HepG2 (cell line): ENCODE measurements around the gene ANAPC16. TPM values are rescaled to one million over a fixed set of nuclear protein-coding genes. Genes with fewer than 3 reads are reported as not detected.

ENCODE experiments used
- ATAC-seq: fragments of 200-7000 bp; cut with Tn5 transposase; 3 replicates; pipeline ENCODE4 v1.9.1; 2020; ENCODE audit warnings: mild to moderate bottlenecking, moderate library complexity
- Bru-seq: library from RNA; stranded (reverse); fragments of 400-500 nt; gene quantifications from one replicate; lab custom pipeline; 2021; lab: Mats Ljungman, UMichigan
- BruChase-seq, 2 experiments: library from RNA; stranded (reverse); fragments of 400-500 nt; gene quantifications; one replicate each; lab custom pipeline; 2021; lab: Mats Ljungman, UMichigan
- BruUV-seq: library from RNA; stranded (reverse); fragments of 400-500 nt; replicated peaks from 2 replicates; lab custom pipeline; 2021; lab: Mats Ljungman, UMichigan
- CTCF ChIA-PET: fragments of 300-600 bp; formaldehyde crosslinking; extraction: SDS; loops from one replicate; lab custom pipeline; 2021; ENCODE audit warnings: low total read pairs, inconsistent platforms, low intra/inter-chr PET ratio; lab: Yijun Ruan, JAX
- POLR2A ChIA-PET: fragments of 350-600 bp; sonication (Branson Sonifier 250); formaldehyde crosslinking; loops from one replicate; lab custom pipeline; 2020; ENCODE audit warnings: antibody characterized with exemption, inconsistent platforms; lab: Yijun Ruan, JAX
- DNase-seq: peaks from one replicate; pipeline ENCODE4 v3.0.0-alpha.2; 2015; ENCODE audit warnings: low spot score
- FAIRE-seq: peaks from 3 replicates; lab custom pipeline; 2011; peaks lifted over from hg19 to GRCh38; lab: Jason Lieb, UNC
- H2AFZ ChIP-seq: one replicate; pipeline ENCODE4 v1.6.1; 2011; ENCODE audit warnings: low read length, inconsistent platforms
- H3K27ac ChIP-seq: fragments of 300-600 bp; 3 replicates; pipeline ENCODE4 v1.8.0; 2011; ENCODE audit warnings: mixed run types, mild to moderate bottlenecking, mixed read lengths, low read length, inconsistent platforms; ENCODE audit not compliant: insufficient read depth; ENCODE audit errors: extremely low read length
- H3K27me3 ChIP-seq, 2 experiments: fragments of 200-600 bp in 1 of 2; 2 replicates in 1 of 2; 3 replicates in 1 of 2; pipeline versions ENCODE4 v1.6.0 to v1.8.0; 2011; ENCODE audit warnings: low read length in 2 of 2, mild to moderate bottlenecking in 2 of 2, moderate library complexity in 2 of 2, inconsistent platforms in 1 of 2; ENCODE audit not compliant: insufficient read depth in 2 of 2, control insufficient read depth in 1 of 2
- H3K36me3 ChIP-seq, 2 experiments: fragments of 200-600 bp in 1 of 2; replicated peaks in 1 of 2; 2 replicates in 1 of 2; 3 replicates in 1 of 2; pipeline versions ENCODE4 v1.5.1 to v1.8.0; 2011; ENCODE audit warnings: low read length in 2 of 2, inconsistent platforms in 1 of 2; ENCODE audit not compliant: insufficient read depth in 2 of 2, control insufficient read depth in 1 of 2
- H3K4me1 ChIP-seq: 2 replicates; pipeline ENCODE4 v1.5.1; 2012; ENCODE audit warnings: low read length, inconsistent platforms; ENCODE audit not compliant: insufficient read depth
- H3K4me2 ChIP-seq: 2 replicates; pipeline ENCODE4 v1.6.0; 2011; ENCODE audit warnings: low read depth, low read length, inconsistent platforms
- H3K4me3 ChIP-seq, 3 experiments: fragments of 200-600 bp in 1 of 3; sonication (generic), shearing (Covaris generic) in 1 of 3; replicated peaks in 1 of 3; 2 replicates each; pipeline ENCODE4 v1.5.1; 2011 to 2016; ENCODE audit warnings: low read length in 3 of 3, inconsistent platforms in 2 of 3, low read depth in 2 of 3, mild to moderate bottlenecking in 2 of 3, control low read depth in 1 of 3, mixed read lengths in 1 of 3; ENCODE audit not compliant: insufficient read depth in 1 of 3
- H3K79me2 ChIP-seq: one replicate; pipeline ENCODE4 v1.6.1; 2011; ENCODE audit warnings: low read length, inconsistent platforms; ENCODE audit not compliant: insufficient read depth
- H3K9ac ChIP-seq: 2 replicates; pipeline ENCODE4 v1.6.0; 2011; ENCODE audit warnings: mild to moderate bottlenecking, low read depth, low read length, inconsistent platforms; ENCODE audit not compliant: insufficient read depth
- H3K9me3 ChIP-seq: 2 replicates; pipeline ENCODE4 v1.5.1; 2012; ENCODE audit warnings: mild to moderate bottlenecking, low read length
- H4K20me1 ChIP-seq: 2 replicates; pipeline ENCODE4 v1.6.0; 2011; ENCODE audit warnings: inconsistent platforms, mild to moderate bottlenecking, low read length, moderate library complexity; ENCODE audit not compliant: insufficient read depth
- ASH2L ChIP-seq: fragments of 300-600, 200-600 bp; sonication (generic); IDR thresholded peaks from 2 replicates; pipeline ENCODE4 v1.7.0; 2017; ENCODE audit warnings: low read depth, mild to moderate bottlenecking, moderate library complexity, mixed read lengths, low read length; ENCODE audit not compliant: insufficient read length
- ATF7 ChIP-seq, 2 experiments: fragments of 450-650 bp in 1 of 2; sonication (generic) in 1 of 2; formaldehyde crosslinking in 1 of 2; IDR thresholded peaks; 2 replicates each; pipeline versions ENCODE4 v1.4.0 to v1.6.1; 2016 to 2020; ENCODE audit warnings: antibody characterized with exemption in 1 of 2, mild to moderate bottlenecking in 1 of 2, missing genetic modification reagents in 1 of 2
- JARID2 ChIP-seq: sonication (generic); formaldehyde crosslinking; IDR thresholded peaks from 2 replicates; pipeline ENCODE4 v1.8.1; 2023; ENCODE audit warnings: missing genetic modification reagents, inconsistent platforms; ENCODE audit not compliant: insufficient replicate concordance
- THYN1 ChIP-seq: sonication (generic); formaldehyde crosslinking; IDR thresholded peaks from 2 replicates; pipeline ENCODE4 v1.8.1; 2023; ENCODE audit warnings: low read depth, mild to moderate bottlenecking, moderate library complexity, missing genetic modification reagents, borderline replicate concordance
- TOE1 ChIP-seq: sonication (generic); formaldehyde crosslinking; IDR thresholded peaks from 2 replicates; pipeline ENCODE4 v1.4.0; 2020; ENCODE audit warnings: mild to moderate bottlenecking, missing genetic modification reagents
- ZFP82 ChIP-seq: sonication (generic); formaldehyde crosslinking; IDR thresholded peaks from 2 replicates; pipeline ENCODE4 v1.5.1; 2020; ENCODE audit warnings: mild to moderate bottlenecking, missing genetic modification reagents, borderline replicate concordance
- ZFP90 ChIP-seq: sonication (generic); formaldehyde crosslinking; IDR thresholded peaks from 2 replicates; pipeline ENCODE4 v1.8.0; 2022; ENCODE audit warnings: missing genetic modification reagents, mild to moderate bottlenecking, inconsistent platforms, borderline replicate concordance
- WGBS: methylation state at CpG from one replicate; pipeline ENCODE4 v1.1.6; 2017; ENCODE audit warnings: low lambda C conversion rate; 5-methylcytosine and 5-hydroxymethylcytosine counted together
- in situ Hi-C: cut with HindIII; loops from 2 replicates; pipeline ENCODE4 v1.10.0; 2017; ENCODE audit warnings: low pct_unique_long_range_greater_than_20kb; ENCODE audit not compliant: extremely low pct_ligation_motif_present
- intact Hi-C: fragments of 100-400 bp; cut with micrococcal nuclease; formaldehyde crosslinking; loops from one replicate; pipeline ENCODE4 v1.10.0; 2022; ENCODE audit not compliant: unreplicated experiment
- long read RNA-seq, 2 experiments: library from RNA in 1 of 2; library from polyadenylated mRNA in 1 of 2; stranded (forward) in 1 of 2; unstranded in 1 of 2; transcript quantifications; one replicate each; pipeline ENCODE4 v2.0.0, GENCODE V29; 2019 to 2022
- polyA minus RNA-seq, 3 experiments: library from RNA; depleted of rRNA, polyadenylated mRNA; stranded (reverse); fragments of >200 nt; gene quantifications; 2 replicates each; pipeline ENCODE4 v1.2.3, GENCODE V29; 2011; ENCODE audit warnings: low replicate concordance in 1 of 3
- polyA plus RNA-seq, 8 experiments: library from polyadenylated mRNA; depleted of rRNA in 3 of 8; stranded (reverse) in 7 of 8; unstranded in 1 of 8; fragments of >200 nt; fragmentation: Illumina TruSeq in 4 of 8; extraction: Trizol in 4 of 8; gene quantifications; 2 replicates each; pipeline versions ENCODE4 v1.2.1 to v1.2.3, GENCODE V29; 2011 to 2016; ENCODE audit warnings: low read depth in 4 of 8, missing spikeins in 1 of 8, mixed read lengths in 1 of 8; ENCODE audit not compliant: insufficient read depth in 1 of 8
- total RNA-seq, 5 experiments: library from RNA; depleted of rRNA; stranded (reverse); fragments of >200 nt; fragmentation: Illumina TruSeq; extraction: Trizol; gene quantifications; 2 replicates each; pipeline ENCODE4 v1.2.3, GENCODE V29; 2016; ENCODE audit warnings: low read depth in 1 of 5
- TF ChIP-seq, protein P1 (sequence below): sonication (generic); formaldehyde crosslinking; IDR thresholded peaks from 2 replicates; pipeline ENCODE4 v1.4.0; 2020; ENCODE audit warnings: mild to moderate bottlenecking, low read depth, missing genetic modification reagents

The ANAPC16 gene
- total RNA-seq (2016; rRNA removed; fragmentation: Illumina TruSeq; extraction: Trizol): 74.8 and 95.6 TPM in 2 replicates
- 91.2 and 103 TPM in 2 replicates for total RNA-seq (2016; cell fraction: cytosol; rRNA removed; fragmentation: Illumina TruSeq; extraction: Trizol; ENCODE audit: low read depth)
- total RNA-seq (2016; cell fraction: insoluble cytoplasmic fraction; rRNA removed; fragmentation: Illumina TruSeq; extraction: Trizol): 76.8 and 94.9 TPM in 2 replicates
- total RNA-seq (2016; cell fraction: membrane; rRNA removed; fragmentation: Illumina TruSeq; extraction: Trizol): 149 and 166 TPM in 2 replicates
- total RNA-seq (2016; cell fraction: nucleus; rRNA removed; fragmentation: Illumina TruSeq; extraction: Trizol): 25.8 and 31.4 TPM in 2 replicates
- polyA plus RNA-seq (2011; rRNA removed): 70.4 and 89.4 TPM in 2 replicates
- 49.3 and 62.9 TPM in 2 replicates for polyA plus RNA-seq (2011; cell fraction: cytosol; rRNA removed)
- 10.9 and 14.2 TPM in 2 replicates for polyA plus RNA-seq (2011; cell fraction: nucleus; rRNA removed)
- 59.2 and 62.8 TPM in 2 replicates for polyA plus RNA-seq (2012)
- 138 and 184 TPM in 2 replicates for polyA plus RNA-seq (2016; cell fraction: cytosol; fragmentation: Illumina TruSeq; extraction: Trizol; ENCODE audit: low read depth)
- polyA plus RNA-seq (2016; cell fraction: insoluble cytoplasmic fraction; fragmentation: Illumina TruSeq; extraction: Trizol; ENCODE audit: low read depth): 106 and 114 TPM in 2 replicates
- polyA plus RNA-seq (2016; cell fraction: membrane; fragmentation: Illumina TruSeq; extraction: Trizol; ENCODE audit: low read depth): 159 and 184 TPM in 2 replicates
- polyA plus RNA-seq (2016; cell fraction: nucleus; fragmentation: Illumina TruSeq; extraction: Trizol; ENCODE audit: insufficient read depth, low read depth): 52.6 and 58.6 TPM in 2 replicates
- polyA minus RNA-seq (2011; rRNA and poly(A)+ RNA removed; ENCODE audit: low replicate concordance): 27.8 and 41.1 TPM in 2 replicates
- 13.3 and 15.2 TPM in 2 replicates for polyA minus RNA-seq (2011; cell fraction: cytosol; rRNA and poly(A)+ RNA removed)
- polyA minus RNA-seq (2011; cell fraction: nucleus; rRNA and poly(A)+ RNA removed): 9.3 and 13.2 TPM in 2 replicates
- Bru-seq, nascent RNA: percentile 81 among the genes with signal in this experiment
- BruChase-seq, experiment 1, labeled RNA remaining after a 6-hour chase: percentile 79 among the genes with signal in this experiment
- percentile 83 among the genes with signal in this experiment for BruChase-seq, experiment 2, labeled RNA remaining after a 2-hour chase
- long read RNA-seq, experiment 1, transcript ANAPC16-205 (5 exons, 3,567 nt): minor isoform, 8 of 153 reads
- long read RNA-seq, experiment 1, transcript ANAPC16-201 (4 exons, 3,195 nt): major isoform, 57 of 153 reads
- long read RNA-seq, experiment 1, partial matches to known transcripts: 22 of 153 reads
- long read RNA-seq, experiment 1, other reads (novel, unspliced or antisense): 61 of 153 reads
- long read RNA-seq, experiment 2, transcript ANAPC16-201 (4 exons, 3,195 nt): major isoform, 53 of 178 reads
- long read RNA-seq, experiment 2, transcript ANAPC16-205 (5 exons, 3,567 nt): minor isoform, 15 of 178 reads
- long read RNA-seq, experiment 2, transcript ANAPC16-202 (3 exons, 1,828 nt): minor isoform, 10 of 178 reads
- long read RNA-seq, experiment 2, transcript ANAPC16-203 (3 exons, 734 nt): minor isoform, 5 of 178 reads
- long read RNA-seq, experiment 2, partial matches to known transcripts: 31 of 178 reads
- long read RNA-seq, experiment 2, other reads (novel, unspliced or antisense): 64 of 178 reads

DNA sequence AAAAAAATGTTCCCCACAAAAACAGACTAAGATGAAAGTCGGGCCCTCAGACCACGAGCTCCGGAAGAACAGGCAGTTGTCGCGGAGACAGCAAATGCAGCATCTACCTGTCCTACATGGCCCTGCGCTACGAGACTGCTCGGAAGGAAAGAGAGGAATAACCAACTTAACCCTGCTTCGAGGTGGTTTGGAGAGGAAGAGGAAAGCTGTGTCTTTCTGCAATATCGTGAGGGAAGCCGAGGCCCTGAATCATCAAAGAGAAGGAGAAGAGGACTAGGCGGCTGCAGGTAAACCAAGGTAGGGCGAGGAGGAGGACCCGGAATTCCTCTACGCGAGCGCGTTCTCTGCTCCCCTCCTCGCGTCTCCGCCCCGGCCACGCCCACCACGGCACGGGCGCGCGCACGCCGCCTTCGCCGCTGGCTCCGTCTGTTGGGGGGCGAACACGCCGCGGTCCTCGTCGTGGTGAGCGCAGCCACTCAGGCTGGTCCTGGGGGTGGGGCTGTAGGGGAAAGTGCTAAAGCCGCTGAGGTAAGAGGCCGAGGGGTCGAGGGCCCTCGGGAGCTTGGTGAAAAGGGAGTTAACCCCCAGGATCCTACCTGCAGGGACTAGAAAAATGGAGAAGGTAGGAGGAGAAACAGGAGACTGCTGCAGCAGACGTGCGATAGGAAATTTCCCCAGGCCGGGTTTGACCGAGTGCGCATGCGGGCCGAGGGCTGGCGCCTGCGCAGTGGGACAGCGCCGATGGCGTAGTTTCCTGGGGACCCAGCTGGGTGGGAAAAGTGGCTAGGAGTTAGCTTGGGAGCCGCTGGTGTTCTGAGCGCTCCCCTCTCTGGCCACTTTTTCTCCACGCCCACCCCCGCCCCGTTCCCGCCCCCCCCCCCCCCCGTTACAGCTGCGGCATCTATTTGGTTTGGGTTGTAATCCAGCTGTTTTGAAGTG is at the start of gene ANAPC16, which contains the start of gene ASCC1:
ANAPC16 (plus strand) TSS at position 402 of the 939 bp plus-strand sequence. CDS start 7,903 bp downstream, outside the sequence.
ASCC1 (minus strand) TSS at position 666 of the 939 bp plus-strand sequence. CDS start 2,978 bp downstream, outside the sequence.
- intact Hi-C loops (loop anchor here (2.0 to 10.0 kb wide), 2 partner anchors 45 to 261 kb away; no protein-coding TSS in a partner anchor), in situ Hi-C loops (no loop called here)
- Histone ChIP-seq H3K4me1 (peaks cover 54% of the 10 kb centered on the region), H3K9ac (peak within 1 kb of the TSS; percentile 97), H3K27me3 (no peaks in the 10 kb centered on the region), H3K9me3 (no peaks in the 10 kb centered on the region), H2AFZ (peak within 1 kb of the TSS; percentile 48), H4K20me1 (peaks cover 4% of the 10 kb centered on the region; the same call in 1 of the 2 replicates), H3K27ac (peak within 1 kb of the TSS; percentile 99), H3K79me2 (peaks cover 42% of the 10 kb centered on the region), H3K4me2 (peak within 1 kb of the TSS; percentile 95), H3K36me3 (peaks cover 4 to 8% of the 10 kb centered on the region in 2 experiments; a peak in 4 of 5 replicates), H3K4me3 (peak within 1 kb of the TSS; percentile 82 to 98 (median 83))
- ATAC-seq: peak; percentile 93
- TSS peak; percentile 86 for BruUV-seq
- ChIA-PET CTCF (no interaction called here), POLR2A (interaction anchor here (0.6 to 3.8 kb wide), 29 partner anchors 10 to 739 kb away, joined by 3 to 47 read pairs (median 4); partner anchors contain the start of genes DDIT4, DNAJB12, PLA2G12B and PSAP)
- peak; percentile 85 for DNase-seq
- 1% methylated on average over 54 of the region's 64 CpGs for WGBS
- peak; percentile 87 for FAIRE-seq
- TF ChIP-seq ZFP90 (CRISPR knock-in tag) (no peak), ASH2L (peak; percentile 91), TOE1 (no peak), THYN1 (CRISPR knock-in tag) (no peak), JARID2 (CRISPR knock-in tag) (no peak), ATF7 (IDR thresholded peaks at IDR 0.05) (no peak), ATF7 (CRISPR knock-in tag; IDR thresholded peaks at IDR 0.05) (peak; percentile 46; the same call in 1 of the 2 replicates), ZFP82 (CRISPR knock-in tag) (peak; percentile 84; the same call in 1 of the 2 replicates)
- TF ChIP-seq, protein P1, sequence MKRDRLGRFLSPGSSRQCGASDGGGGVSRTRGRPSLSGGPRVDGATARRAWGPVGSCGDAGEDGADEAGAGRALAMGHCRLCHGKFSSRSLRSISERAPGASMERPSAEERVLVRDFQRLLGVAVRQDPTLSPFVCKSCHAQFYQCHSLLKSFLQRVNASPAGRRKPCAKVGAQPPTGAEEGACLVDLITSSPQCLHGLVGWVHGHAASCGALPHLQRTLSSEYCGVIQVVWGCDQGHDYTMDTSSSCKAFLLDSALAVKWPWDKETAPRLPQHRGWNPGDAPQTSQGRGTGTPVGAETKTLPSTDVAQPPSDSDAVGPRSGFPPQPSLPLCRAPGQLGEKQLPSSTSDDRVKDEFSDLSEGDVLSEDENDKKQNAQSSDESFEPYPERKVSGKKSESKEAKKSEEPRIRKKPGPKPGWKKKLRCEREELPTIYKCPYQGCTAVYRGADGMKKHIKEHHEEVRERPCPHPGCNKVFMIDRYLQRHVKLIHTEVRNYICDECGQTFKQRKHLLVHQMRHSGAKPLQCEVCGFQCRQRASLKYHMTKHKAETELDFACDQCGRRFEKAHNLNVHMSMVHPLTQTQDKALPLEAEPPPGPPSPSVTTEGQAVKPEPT: peak; percentile 96
